K562 (cell line): Measurements from ENCODE around the gene IL23A. TPM values are rescaled to one million over a fixed set of nuclear protein-coding genes. Genes with fewer than 3 reads are reported as not detected.

Source experiments
- CBFA2T3 ChIP-seq: fragments of 450-650 bp; IDR thresholded peaks from 2 replicates; pipeline ENCODE4 v1.6.1; 2017
- CTCFL ChIP-seq: IDR thresholded peaks from 2 replicates; pipeline ENCODE4 v1.6.1; 2011; ENCODE audit warnings: borderline replicate concordance, low read depth, mild to moderate bottlenecking, moderate library complexity, low read length; ENCODE audit not compliant: insufficient read depth, poor library complexity, severe bottlenecking
- DPF2 ChIP-seq: fragments of 450-650 bp; IDR thresholded peaks from 2 replicates; pipeline ENCODE4 v1.6.1; 2016
- L3MBTL2 ChIP-seq: fragments of 450-650 bp; IDR thresholded peaks from 2 replicates; pipeline ENCODE4 v1.6.1; 2016; ENCODE audit warnings: mild to moderate bottlenecking, moderate library complexity
- MAX ChIP-seq: sonication (generic); formaldehyde crosslinking; IDR thresholded peaks from 2 replicates; pipeline ENCODE4 v1.9.0; 2022; ENCODE audit warnings: mild to moderate bottlenecking, missing genetic modification reagents
- MCM3 ChIP-seq: fragments of 450-650 bp; IDR thresholded peaks from 2 replicates; pipeline ENCODE4 v1.6.1; 2016
- MCM7 ChIP-seq, 2 experiments: fragments of 450-650 bp; IDR thresholded peaks; 2 replicates each; pipeline ENCODE4 v1.6.1; 2016 to 2018
- MNT ChIP-seq, 2 experiments: fragments of 450-650 bp; conservative IDR thresholded peaks; 2 replicates each; pipeline ENCODE4 v1.6.1; 2017; ENCODE audit warnings: mild to moderate bottlenecking in 2 of 2, moderate library complexity in 2 of 2
- NCOA6 ChIP-seq: fragments of 450-650 bp; IDR thresholded peaks from 2 replicates; pipeline ENCODE4 v1.6.1; 2017; ENCODE audit warnings: mild to moderate bottlenecking
- NEUROD1 ChIP-seq: fragments of 150-350 bp; IDR thresholded peaks from 2 replicates; pipeline ENCODE4 v1.6.1; 2014; ENCODE audit warnings: borderline replicate concordance, low read length, low read depth; ENCODE audit not compliant: partially characterized antibody
- NFRKB ChIP-seq: fragments of 450-650 bp; IDR thresholded peaks from 2 replicates; pipeline ENCODE4 v1.6.1; 2016; ENCODE audit warnings: low read depth
- NFXL1 ChIP-seq: fragments of 450-650 bp; formaldehyde crosslinking; IDR thresholded peaks from 2 replicates; pipeline ENCODE4 v1.4.0; 2021; ENCODE audit warnings: mild to moderate bottlenecking
- NR2F6 ChIP-seq: fragments of 450-650 bp; formaldehyde crosslinking; IDR thresholded peaks from 2 replicates; pipeline ENCODE4 v1.4.0; 2020; ENCODE audit warnings: mild to moderate bottlenecking
- PHTF2 ChIP-seq: fragments of 250-450 bp; sonication (Bioruptor Pico); IDR thresholded peaks from 2 replicates; pipeline ENCODE4 v1.5.0; 2021; ENCODE audit warnings: mild to moderate bottlenecking
- SNRNP70 ChIP-seq: fragments of 200-400 bp; formaldehyde crosslinking; optimal IDR thresholded peaks from 2 replicates; pipeline ENCODE3; 2017; ENCODE audit warnings: low read depth, low read length
- THAP12 ChIP-seq: fragments of 250-450 bp; sonication (Bioruptor Pico); IDR thresholded peaks from 2 replicates; pipeline ENCODE4 v1.9.0; 2021; ENCODE audit warnings: mild to moderate bottlenecking, inconsistent platforms
- TSC22D4 ChIP-seq: fragments of 450-650 bp; IDR thresholded peaks from 2 replicates; pipeline ENCODE4 v1.6.1; 2016; ENCODE audit warnings: missing genetic modification characterization, missing biosample characterization, control low read depth
- YY1 ChIP-seq, 3 experiments: IDR thresholded peaks; 2 replicates each; pipeline ENCODE4 v1.6.1; 2011; ENCODE audit warnings: low read length in 2 of 3, mild to moderate bottlenecking in 2 of 3, moderate library complexity in 2 of 3, borderline replicate concordance in 1 of 3, control low read depth in 1 of 3, low read depth in 1 of 3; ENCODE audit not compliant: insufficient read depth in 3 of 3, insufficient replicate concordance in 2 of 3, control insufficient read depth in 1 of 3, insufficient read length in 1 of 3; ENCODE audit errors: extremely low read depth in 1 of 3
- ZNF239 ChIP-seq: fragments of 250-450 bp; sonication (Bioruptor Pico); IDR thresholded peaks from 2 replicates; pipeline ENCODE4 v1.4.0; 2020; ENCODE audit warnings: mild to moderate bottlenecking
- polyA plus RNA-seq, 8 experiments: library from polyadenylated mRNA; depleted of rRNA in 4 of 8; stranded (reverse) in 5 of 8; unstranded in 3 of 8; fragments of >200 nt; fragmentation: Nextera tagmentation in 2 of 8; fragmentation: Illumina TruSeq in 1 of 8; extraction: Ambion mirVana in 2 of 8; extraction: Trizol in 1 of 8; gene quantifications; 2 replicates each; pipeline versions ENCODE4 v1.2.1 to v1.2.3, GENCODE V29; 2011 to 2014; ENCODE audit warnings: inconsistent platforms in 1 of 8, missing spikeins in 1 of 8
- total RNA-seq, 7 experiments: library from RNA; depleted of rRNA in 6 of 7; stranded (reverse); fragments of >200 nt in 6 of 7; fragmentation: Illumina TruSeq in 2 of 7; extraction: Trizol in 2 of 7; gene quantifications; 2 replicates each; pipeline versions ENCODE4 v1.2.1 to v1.2.3, GENCODE V29; 2011 to 2021; ENCODE audit warnings: low replicate concordance in 1 of 7
- TF ChIP-seq, protein P1 (sequence below): fragments of 450-650 bp; formaldehyde crosslinking; IDR thresholded peaks from 2 replicates; pipeline ENCODE4 v1.4.0; 2020; ENCODE audit warnings: mild to moderate bottlenecking, moderate library complexity

IL23A gene
- total and polyA plus RNA-seq, 9 of the 15 experiments (the other 6 are each of a cell fraction or from before 2014, with no cell fraction given), result 4.4 to 37.2 (median 9.6) TPM

- no peak for TF ChIP-seq NFXL1
- TF ChIP-seq THAP12, result peak; percentile 55; the same call in 1 of the 2 replicates
- TF ChIP-seq MNT (conservative IDR thresholded peaks at IDR 0.05), result peak in 1 of 2 experiments; percentile 58; a peak in 2 of 4 replicates
- peak; percentile 50 for TF ChIP-seq DPF2
- TF ChIP-seq PHTF2 (CRISPR knock-in tag), result no peak
- peak; percentile 48 for TF ChIP-seq NEUROD1
- no peak for TF ChIP-seq MCM3
- peak in 1 of 3 experiments; percentile 20 for TF ChIP-seq YY1 (IDR thresholded peaks at IDR 0.05; ENCODE audit: borderline replicate concordance in 1 of 3, control insufficient read depth in 1 of 3, extremely low read depth in 1 of 3, insufficient read depth in 3 of 3, insufficient read length in 1 of 3, insufficient replicate concordance in 2 of 3, low read depth in 1 of 3, low read length in 2 of 3)
- TF ChIP-seq MAX (CRISPR knock-in tag), result no peak
- TF ChIP-seq L3MBTL2, result peak; percentile 55; the same call in 1 of the 2 replicates
- TF ChIP-seq SNRNP70, result no peak
- 0 out of 2 replicates have a peak, but pooled peaks have one; percentile 14 for TF ChIP-seq CBFA2T3
- peak; percentile 97 for TF ChIP-seq NFRKB
- no peak for TF ChIP-seq CTCFL
- TF ChIP-seq NCOA6, result no peak
- no peak for TF ChIP-seq MCM7 (IDR thresholded peaks at IDR 0.05)
- TF ChIP-seq NR2F6 (CRISPR knock-in tag), result peak; percentile 47; the same call in 1 of the 2 replicates
- no peak for TF ChIP-seq ZNF239 (CRISPR knock-in tag)
- TF ChIP-seq, protein P1, sequence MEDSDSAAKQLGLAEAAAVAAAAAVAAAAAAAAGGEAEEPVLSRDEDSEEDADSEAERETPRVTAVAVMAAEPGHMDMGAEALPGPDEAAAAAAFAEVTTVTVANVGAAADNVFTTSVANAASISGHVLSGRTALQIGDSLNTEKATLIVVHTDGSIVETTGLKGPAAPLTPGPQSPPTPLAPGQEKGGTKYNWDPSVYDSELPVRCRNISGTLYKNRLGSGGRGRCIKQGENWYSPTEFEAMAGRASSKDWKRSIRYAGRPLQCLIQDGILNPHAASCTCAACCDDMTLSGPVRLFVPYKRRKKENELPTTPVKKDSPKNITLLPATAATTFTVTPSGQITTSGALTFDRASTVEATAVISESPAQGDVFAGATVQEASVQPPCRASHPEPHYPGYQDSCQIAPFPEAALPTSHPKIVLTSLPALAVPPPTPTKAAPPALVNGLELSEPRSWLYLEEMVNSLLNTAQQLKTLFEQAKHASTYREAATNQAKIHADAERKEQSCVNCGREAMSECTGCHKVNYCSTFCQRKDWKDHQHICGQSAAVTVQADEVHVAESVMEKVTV, result no peak
- TF ChIP-seq TSC22D4 (tag), result no peak
Observed at GRCh38 chr12:56336361-56337167, 2.1 kb upstream of the IL23A start (continued).
